PC-3 (cell line): ENCODE results near the gene P2RY8. TPM values are rescaled to one million over a fixed set of nuclear protein-coding genes. Genes with fewer than 3 reads are reported as not detected.
"Not testable (repeated sequence)": the region's sequence is repeated elsewhere in the genome, so short reads cannot be mapped to it uniquely, and the experiment has no call there.

Experiments used
- ATAC-seq: fragments of 200-7000 bp; cut with Tn5 transposase; 2 replicates; pipeline ENCODE4 v1.9.1; 2020; ENCODE audit warnings: mild to moderate bottlenecking, moderate library complexity
- BruUV-seq: library from RNA; stranded (reverse); fragments of 400-500 nt; replicated peaks from 2 replicates; lab custom pipeline; 2021; lab: Mats Ljungman, UMichigan
- CTCF ChIA-PET: fragments of 300-600 bp; sonication (Branson Sonifier 250); formaldehyde crosslinking; loops from one replicate; lab custom pipeline; 2022; ENCODE audit warnings: antibody characterized with exemption; lab: Charles Lee
- POLR2A ChIA-PET: fragments of 300-600 bp; sonication (Branson Sonifier 250); formaldehyde crosslinking; loops from one replicate; lab custom pipeline; 2022; ENCODE audit warnings: antibody characterized with exemption; ENCODE audit not compliant: unreplicated experiment; lab: Charles Lee
- DNase-seq: peaks from one replicate; pipeline ENCODE4 v3.0.0-alpha.2; 2015
- H2AFZ ChIP-seq: fragments of 300-600 bp; sonication (generic); 2 replicates; pipeline ENCODE4 v1.6.0; 2016; ENCODE audit warnings: antibody characterized with exemption, low read length
- H3F3A ChIP-seq: fragments of 300-600 bp; sonication (generic); one replicate; pipeline ENCODE4 v1.6.0; 2017; ENCODE audit warnings: antibody characterized with exemption, low read length, control low read depth, mild to moderate bottlenecking; ENCODE audit not compliant: unreplicated experiment
- H3K27ac ChIP-seq: fragments of 300-600 bp; sonication (generic); 2 replicates; pipeline ENCODE4 v1.5.1; 2016; ENCODE audit warnings: mild to moderate bottlenecking, low read length
- H3K27me3 ChIP-seq: fragments of 300-600 bp; sonication (generic); 2 replicates; pipeline ENCODE4 v1.6.1; 2016; ENCODE audit warnings: low read length, mixed read lengths
- H3K36me3 ChIP-seq: fragments of 300-600 bp; sonication (generic); 2 replicates; pipeline ENCODE4 v1.6.1; 2016; ENCODE audit warnings: low read depth, mixed run types, low read length, mixed read lengths
- H3K4me1 ChIP-seq: fragments of 300-600 bp; sonication (generic); 2 replicates; pipeline ENCODE4 v1.5.1; 2016; ENCODE audit warnings: low read length; ENCODE audit not compliant: insufficient read depth
- H3K4me2 ChIP-seq: fragments of 300-600 bp; sonication (generic); 2 replicates; pipeline ENCODE4 v1.6.0; 2016; ENCODE audit warnings: low read length
- H3K4me3 ChIP-seq: fragments of 300-600 bp; sonication (generic); 2 replicates; pipeline ENCODE4 v1.5.1; 2016; ENCODE audit warnings: mild to moderate bottlenecking, low read length, mixed read lengths
- H3K79me2 ChIP-seq: fragments of 300-600 bp; sonication (generic); 2 replicates; pipeline ENCODE4 v1.6.1; 2017; ENCODE audit warnings: low read length, mixed read lengths
- H3K9ac ChIP-seq: fragments of 300-600 bp; sonication (generic); 2 replicates; pipeline ENCODE4 v1.6.0; 2016; ENCODE audit warnings: mild to moderate bottlenecking, low read length
- H3K9me2 ChIP-seq: fragments of 300-600 bp; sonication (generic); replicated peaks from 2 replicates; pipeline ENCODE4 v1.6.1; 2016; ENCODE audit warnings: mixed run types, low read length, mixed read lengths
- H3K9me3 ChIP-seq: fragments of 300-600 bp; sonication (generic); 2 replicates; pipeline ENCODE4 v1.6.1; 2016; ENCODE audit warnings: low read length, mixed read lengths
- H4K20me1 ChIP-seq: fragments of 300-600 bp; sonication (generic); 2 replicates; pipeline ENCODE4 v1.6.1; 2016; ENCODE audit warnings: low read length, mixed read lengths
- CTCF ChIP-seq: fragments of 300-600 bp; sonication (generic); conservative IDR thresholded peaks from 2 replicates; pipeline ENCODE4 v1.5.1; 2017; ENCODE audit warnings: antibody characterized with exemption, low read depth, mild to moderate bottlenecking, low read length
- EZH2 ChIP-seq: fragments of 300-600 bp; sonication (generic); IDR thresholded peaks from one replicate; pipeline ENCODE4 v1.6.1; 2017; ENCODE audit warnings: antibody characterized with exemption, mild to moderate bottlenecking, low read length; ENCODE audit not compliant: unreplicated experiment
- EZH2phosphoT487 ChIP-seq: fragments of 300-600 bp; sonication (generic); IDR thresholded peaks from 2 replicates; pipeline ENCODE4 v1.6.1; 2018; ENCODE audit warnings: mild to moderate bottlenecking, antibody characterized with exemption, low read length, borderline replicate concordance
- intact Hi-C: fragments of 100-400 bp; cut with micrococcal nuclease; formaldehyde crosslinking; loops from 2 replicates; pipeline ENCODE4 v1.9.0; 2023
- total RNA-seq: library from RNA; depleted of rRNA; stranded (reverse); fragments of >200 nt; gene quantifications from 2 replicates; pipeline ENCODE4 v1.2.3, GENCODE V29; 2014

P2RY8 gene
- total RNA-seq, 1 experiment from 2014 or later: not detected

- no peaks in the 10 kb centered on the region for H3K27me3 ChIP-seq
- no peaks in the 10 kb centered on the region for H3K9me3 ChIP-seq
- H3K9ac ChIP-seq: no peak overlapping the region
- no peaks in the 10 kb centered on the region for H3K4me1 ChIP-seq
- intact Hi-C loops: no loop called here
- H3K9me2 ChIP-seq: no peaks in the 10 kb centered on the region
- ATAC-seq: no peak
- H3K4me2 ChIP-seq: no peak overlapping the region
- H3K27ac ChIP-seq: no peak overlapping the region
- no peaks in the 10 kb centered on the region for H3K36me3 ChIP-seq
- DNase-seq: no peak
- ChIA-PET POLR2A (no interaction called here), CTCF (no interaction called here)
- H3K4me3 ChIP-seq: no peak overlapping the region
- H4K20me1 ChIP-seq: no peaks in the 10 kb centered on the region
- no peak overlapping the region for H2AFZ ChIP-seq
- H3K79me2 ChIP-seq: no peaks in the 10 kb centered on the region
- TF ChIP-seq EZH2 (no peak), EZH2phosphoT487 (no peak), CTCF (no peak)
- no peaks in the 10 kb centered on the region for H3F3A ChIP-seq
- BruUV-seq: no TSS peak
These were observed 52.4 kb downstream of the P2RY8 start for GRCh38 chrX:1484638-1485019.

- ATAC-seq (no peak), DNase-seq (no peak)
- Histone ChIP-seq H3K27me3 (no peaks in the 10 kb centered on the region), H3K27ac (no peak overlapping the region), H3K79me2 (no peaks in the 10 kb centered on the region), H3K4me3 (no peak overlapping the region), H3K4me2 (no peak overlapping the region), H4K20me1 (no peaks in the 10 kb centered on the region), H3K9me2 (no peaks in the 10 kb centered on the region), H3K4me1 (no peaks in the 10 kb centered on the region), H3K9ac (no peak overlapping the region), H3F3A (no peaks in the 10 kb centered on the region), H3K36me3 (no peaks in the 10 kb centered on the region), H3K9me3 (no peaks in the 10 kb centered on the region), H2AFZ (no peak overlapping the region)
- no peak for TF ChIP-seq EZH2phosphoT487
- no peak for TF ChIP-seq CTCF
- TF ChIP-seq EZH2: no peak
- intact Hi-C loops: no loop called here
- no TSS peak for BruUV-seq
- POLR2A ChIA-PET: no interaction called here
- CTCF ChIA-PET: no interaction called here
These were observed 52.9 kb downstream of the P2RY8 start for GRCh38 chrX:1483843-1484637.

- H3K27ac ChIP-seq, H3K27me3 ChIP-seq, BruUV-seq, intact Hi-C loops, H3K36me3 ChIP-seq, ATAC-seq, H3K9me2 ChIP-seq, H2AFZ ChIP-seq, H3K9me3 ChIP-seq, H3F3A ChIP-seq, H3K4me2 ChIP-seq, H4K20me1 ChIP-seq, CTCF ChIA-PET, POLR2A ChIA-PET, H3K4me1 ChIP-seq, H3K79me2 ChIP-seq, H3K9ac ChIP-seq, DNase-seq, H3K4me3 ChIP-seq: not testable (repeated sequence)
These were observed 54.5 kb downstream of the P2RY8 start for GRCh38 chrX:1482530-1482928.
